OCI-LY3 (cell line): Measurements from ENCODE around the gene PIGL.
A peak's percentile ranks its signal among the peaks of the same experiment; 100 is the strongest.
"Not testable (repeated sequence)": the region's sequence is repeated elsewhere in the genome, so short reads cannot be mapped to it uniquely, and the experiment has no call there.

Experiments
- H2AFZ ChIP-seq: fragments of 200-600, 300-600 bp; shearing (Covaris generic); 2 replicates; pipeline ENCODE4 v1.6.0; 2014; ENCODE audit warnings: antibody characterized with exemption, low read depth, low read length
- H3K27ac ChIP-seq: fragments of 200-600, 300-600 bp; sonication (generic); 2 replicates; pipeline ENCODE4 v1.5.1; 2014; ENCODE audit warnings: mild to moderate bottlenecking, low read length, moderate library complexity, mixed read lengths
- H3K27me3 ChIP-seq: fragments of 200-600, 300-600 bp; sonication (generic); 2 replicates; pipeline ENCODE4 v1.6.1; 2014; ENCODE audit warnings: low read depth, low read length, mixed read lengths
- H3K36me3 ChIP-seq: fragments of 200-600, 300-600 bp; sonication (generic); replicated peaks from 2 replicates; pipeline ENCODE3; 2014; ENCODE audit warnings: low read depth, low read length, mixed read lengths
- H3K4me1 ChIP-seq: fragments of 300-600, 200-600 bp; sonication (generic); 2 replicates; pipeline ENCODE4 v1.6.1; 2014; ENCODE audit warnings: low read length, mixed read lengths
- H3K4me2 ChIP-seq: fragments of 200-600, 300-600 bp; sonication (generic); 2 replicates; pipeline ENCODE4 v1.6.1; 2014; ENCODE audit warnings: low read length, mixed read lengths
- H3K4me3 ChIP-seq: fragments of 300-600, 200-600 bp; sonication (generic); 2 replicates; pipeline ENCODE4 v1.5.1; 2014; ENCODE audit warnings: antibody characterized with exemption, mild to moderate bottlenecking, low read length, moderate library complexity
- H3K79me2 ChIP-seq: fragments of 300-600, 200-600 bp; shearing (Covaris generic); 2 replicates; pipeline ENCODE4 v1.6.1; 2014; ENCODE audit warnings: mild to moderate bottlenecking, low read length, mixed read lengths
- H3K9ac ChIP-seq: fragments of 300-600, 200-600 bp; shearing (Covaris generic); 2 replicates; pipeline ENCODE4 v1.6.0; 2014; ENCODE audit warnings: mild to moderate bottlenecking, low read length, moderate library complexity
- H3K9me3 ChIP-seq: fragments of 200-600, 300-600 bp; shearing (Covaris generic); 2 replicates; pipeline ENCODE4 v1.6.1; 2014; ENCODE audit warnings: low read length, mixed read lengths; ENCODE audit not compliant: insufficient read depth
- H4K20me1 ChIP-seq: fragments of 200-600, 300-600 bp; sonication (generic); 2 replicates; pipeline ENCODE4 v1.6.1; 2016; ENCODE audit warnings: low read length, mixed read lengths; ENCODE audit not compliant: insufficient read depth
- EZH2phosphoT487 ChIP-seq: fragments of 200-600 bp; shearing (Covaris generic); IDR thresholded peaks from 2 replicates; pipeline ENCODE4 v1.6.1; 2018; ENCODE audit warnings: antibody characterized with exemption, mixed run types, low read depth
- TF ChIP-seq, protein P1 (sequence below): fragments of 200-600, 300-600 bp; sonication (generic); IDR thresholded peaks from 2 replicates; pipeline ENCODE4 v1.5.1; 2014; ENCODE audit warnings: antibody characterized with exemption, low read length, low read depth

Gene PIGL

DNA sequence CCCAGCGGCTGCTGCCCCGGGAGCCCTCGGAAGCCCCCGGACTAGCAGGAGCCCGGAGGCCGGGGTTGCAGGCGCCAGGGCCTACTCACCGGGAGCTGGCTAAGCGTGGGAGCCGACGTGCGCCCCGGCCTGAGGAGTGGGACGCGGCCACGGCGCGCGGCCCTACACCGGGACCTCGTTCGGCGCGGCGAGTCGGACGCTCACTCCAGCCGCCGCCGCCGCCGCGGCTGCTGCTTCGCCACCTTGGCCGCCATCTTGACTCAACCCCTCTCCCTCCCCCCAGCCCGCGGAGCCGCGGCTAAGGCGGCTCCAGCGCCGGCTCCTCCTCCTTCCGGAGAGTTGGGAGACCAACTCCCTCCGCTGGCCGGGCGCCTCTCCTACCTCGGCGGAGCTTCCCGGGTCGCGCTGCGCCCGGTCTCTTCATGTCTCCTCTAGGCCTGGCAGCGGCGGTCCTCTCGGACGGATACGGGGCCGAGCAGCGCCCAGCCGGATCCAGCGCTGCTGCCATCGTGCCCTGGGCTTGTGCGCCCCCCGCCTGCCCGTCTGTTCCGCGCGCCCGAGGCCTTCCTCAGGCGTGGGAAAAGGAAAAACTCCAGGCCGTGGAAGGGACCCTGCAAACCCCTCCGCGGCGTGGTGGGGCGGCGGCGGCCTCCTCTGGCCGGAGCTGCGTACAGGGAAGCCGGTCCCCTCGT lies 1.6 kb upstream of the PIGL start, which contains the start of gene NCOR1:
NCOR1 (minus strand) TSS at position 262 of the 692 bp plus-strand sequence. CDS start 20,965 bp downstream, outside the sequence.
- Histone ChIP-seq H3K27me3 (no peaks in the 10 kb centered on the region), H3K9ac (peak within 1 kb of the TSS; percentile 91), H3K9me3 (no peaks in the 10 kb centered on the region), H4K20me1 (peaks cover 21% of the 10 kb centered on the region; the same call in 1 of the 2 replicates), H3K79me2 (peaks cover 84% of the 10 kb centered on the region), H3K4me3 (peak within 1 kb of the TSS; percentile 97), H3K36me3 (no peaks in the 10 kb centered on the region), H3K4me2 (peak within 1 kb of the TSS; percentile 87), H2AFZ (no peak within 1 kb of the TSS; the same call in 1 of the 2 replicates), H3K4me1 (peaks cover 17% of the 10 kb centered on the region; the same call in 1 of the 2 replicates), H3K27ac (peak within 1 kb of the TSS; percentile 87)
- no peak for TF ChIP-seq EZH2phosphoT487
- TF ChIP-seq, protein P1, sequence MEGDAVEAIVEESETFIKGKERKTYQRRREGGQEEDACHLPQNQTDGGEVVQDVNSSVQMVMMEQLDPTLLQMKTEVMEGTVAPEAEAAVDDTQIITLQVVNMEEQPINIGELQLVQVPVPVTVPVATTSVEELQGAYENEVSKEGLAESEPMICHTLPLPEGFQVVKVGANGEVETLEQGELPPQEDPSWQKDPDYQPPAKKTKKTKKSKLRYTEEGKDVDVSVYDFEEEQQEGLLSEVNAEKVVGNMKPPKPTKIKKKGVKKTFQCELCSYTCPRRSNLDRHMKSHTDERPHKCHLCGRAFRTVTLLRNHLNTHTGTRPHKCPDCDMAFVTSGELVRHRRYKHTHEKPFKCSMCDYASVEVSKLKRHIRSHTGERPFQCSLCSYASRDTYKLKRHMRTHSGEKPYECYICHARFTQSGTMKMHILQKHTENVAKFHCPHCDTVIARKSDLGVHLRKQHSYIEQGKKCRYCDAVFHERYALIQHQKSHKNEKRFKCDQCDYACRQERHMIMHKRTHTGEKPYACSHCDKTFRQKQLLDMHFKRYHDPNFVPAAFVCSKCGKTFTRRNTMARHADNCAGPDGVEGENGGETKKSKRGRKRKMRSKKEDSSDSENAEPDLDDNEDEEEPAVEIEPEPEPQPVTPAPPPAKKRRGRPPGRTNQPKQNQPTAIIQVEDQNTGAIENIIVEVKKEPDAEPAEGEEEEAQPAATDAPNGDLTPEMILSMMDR, result no peak

DNA sequence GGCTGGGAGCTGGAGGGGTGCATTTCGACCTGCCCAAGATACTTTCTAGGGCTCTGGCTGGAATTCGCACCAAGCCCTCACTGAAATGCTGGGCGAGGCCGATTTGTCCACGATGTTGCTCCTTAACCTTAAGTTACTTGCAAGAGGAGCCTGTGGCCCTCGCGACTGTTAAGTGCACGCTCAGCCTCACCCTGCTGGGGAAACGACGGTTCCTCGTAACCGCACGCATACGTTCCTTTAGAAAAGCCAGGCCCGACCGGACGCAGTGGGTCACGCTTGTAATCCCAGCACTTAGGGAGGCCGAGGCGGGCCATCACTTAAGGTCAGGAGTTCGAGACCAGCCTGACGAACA lies 1.1 kb upstream of the PIGL start:
- TF ChIP-seq EZH2phosphoT487, result no peak
- TF ChIP-seq, protein P1, result no peak
- Histone ChIP-seq H3K36me3 (no peaks in the 10 kb centered on the region), H3K4me3 (peak overlapping the region; percentile 97), H3K4me1 (peaks cover 17% of the 10 kb centered on the region; the same call in 1 of the 2 replicates), H3K9me3 (no peaks in the 10 kb centered on the region), H3K79me2 (peaks cover 79% of the 10 kb centered on the region), H3K4me2 (peak overlapping the region; percentile 87), H3K27ac (peak overlapping the region; percentile 87), H2AFZ (no peak overlapping the region; the same call in 1 of the 2 replicates), H3K27me3 (no peaks in the 10 kb centered on the region), H4K20me1 (peaks cover 21% of the 10 kb centered on the region; the same call in 1 of the 2 replicates), H3K9ac (peak overlapping the region; percentile 91)

DNA sequence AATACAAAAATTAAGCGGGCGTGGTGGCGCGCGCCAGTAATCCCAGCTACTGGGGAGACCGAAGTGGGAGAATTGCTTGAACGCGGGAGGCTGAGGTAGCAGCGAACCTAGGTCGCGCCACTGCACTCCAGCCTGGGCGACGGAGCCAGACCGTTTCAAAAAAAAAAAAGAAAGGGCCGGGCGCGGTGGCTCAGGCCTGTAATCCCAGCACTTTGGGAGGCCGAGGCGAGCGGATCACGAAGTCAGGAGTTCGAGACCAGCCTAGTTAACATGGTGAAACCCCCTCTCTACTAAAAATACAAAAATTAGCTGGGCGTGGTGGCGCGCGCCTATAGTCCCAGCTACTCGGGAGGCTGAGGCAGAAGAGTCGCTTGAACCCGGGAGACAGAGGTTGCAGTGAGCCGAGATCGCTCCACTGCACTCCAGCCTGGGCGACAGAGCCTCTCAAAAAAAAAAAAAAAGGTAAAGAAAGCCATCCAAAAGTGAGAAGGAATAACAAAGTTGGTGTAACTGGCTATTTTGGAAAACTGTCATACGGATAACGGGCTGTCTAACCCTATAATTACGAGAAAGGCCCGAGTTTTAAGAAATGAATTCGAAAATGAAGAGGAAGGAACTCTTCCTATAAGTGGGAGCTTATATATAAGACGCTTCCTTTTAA lies 539 bp upstream of the PIGL start:
- H3K9ac ChIP-seq, result peak overlapping the region; percentile 91
- peak overlapping the region; percentile 87 for H3K27ac ChIP-seq
- peak overlapping the region; percentile 97 for H3K4me3 ChIP-seq

DNA sequence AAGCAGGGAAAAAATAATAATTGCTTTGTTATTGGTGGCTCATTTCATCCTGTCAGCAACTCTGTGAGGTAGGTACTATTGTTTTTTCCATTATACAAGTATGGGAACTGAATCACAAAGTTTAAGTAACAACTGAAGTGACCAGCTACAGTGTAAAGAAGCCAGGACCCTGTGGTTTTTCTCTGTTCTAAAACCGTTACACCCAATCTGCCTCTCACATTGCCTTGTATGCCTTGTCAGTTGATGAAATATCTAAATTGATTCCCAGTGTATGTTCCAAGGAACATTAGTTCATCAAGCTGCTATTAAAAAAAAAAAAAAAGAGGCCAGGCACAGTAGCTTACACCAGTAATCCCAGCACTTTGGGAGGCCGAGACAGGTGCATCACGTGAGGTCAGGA lies 5.4 kb downstream of the PIGL start:
- H3K4me2 ChIP-seq, result no peak overlapping the region

More for the DNA sequence above, 539 bp upstream of the PIGL start:
- peaks cover 19% of the 10 kb centered on the region; the same call in 1 of the 2 replicates for H4K20me1 ChIP-seq
- not testable (repeated sequence) for H3K9me3 ChIP-seq, H3K36me3 ChIP-seq, H3K27me3 ChIP-seq
- H3K4me2 ChIP-seq, result peak overlapping the region; percentile 87
- peaks cover 74% of the 10 kb centered on the region for H3K79me2 ChIP-seq
- H2AFZ ChIP-seq, result peak overlapping the region; percentile 87; the same call in 1 of the 2 replicates
- peaks cover 17% of the 10 kb centered on the region; the same call in 1 of the 2 replicates for H3K4me1 ChIP-seq

DNA sequence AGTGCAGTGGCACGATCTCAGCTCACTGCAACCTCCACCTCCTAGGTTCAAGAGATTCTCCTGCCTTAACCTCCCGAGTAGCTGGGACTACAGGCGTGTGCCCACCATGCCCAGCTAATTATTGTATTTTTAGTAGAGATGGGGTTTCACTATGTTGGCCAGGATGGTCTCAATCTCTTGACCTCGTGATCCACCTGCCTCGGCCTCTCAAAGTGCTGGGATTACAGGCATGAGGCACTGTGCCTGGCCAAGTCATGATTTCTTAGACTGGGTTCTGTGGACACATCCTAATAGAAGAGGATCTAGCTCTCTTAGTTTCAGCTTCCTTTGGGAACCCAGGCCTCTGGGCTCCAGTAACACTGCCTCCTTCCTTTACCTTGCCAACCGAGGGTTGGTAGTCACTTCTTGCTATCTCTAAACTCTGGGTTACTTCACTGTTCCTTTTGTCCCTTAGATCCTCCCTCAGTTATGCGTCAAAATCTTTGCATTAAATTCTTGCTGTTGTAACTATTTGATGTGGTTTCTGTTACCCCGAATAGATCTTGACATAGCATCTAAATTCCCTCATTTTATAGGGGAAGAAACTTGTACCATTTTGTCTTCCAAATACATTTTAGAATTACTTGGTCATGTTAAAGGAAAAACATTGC lies 13.0 kb downstream of the PIGL start:
- H2AFZ ChIP-seq, H3K4me3 ChIP-seq, H3K4me1 ChIP-seq, H3K9me3 ChIP-seq, H4K20me1 ChIP-seq, H3K9ac ChIP-seq, H3K79me2 ChIP-seq, H3K36me3 ChIP-seq, H3K27me3 ChIP-seq, H3K27ac ChIP-seq, H3K4me2 ChIP-seq: not testable (repeated sequence)

More for the DNA sequence above, 5.4 kb downstream of the PIGL start:
- Histone ChIP-seq H2AFZ (no peak overlapping the region), H3K4me1 (peaks cover 7% of the 10 kb centered on the region; the same call in 1 of the 2 replicates), H3K27ac (no peak overlapping the region), H3K9me3 (no peaks in the 10 kb centered on the region), H3K79me2 (peaks cover 18% of the 10 kb centered on the region), H3K27me3 (no peaks in the 10 kb centered on the region), H3K9ac (no peak overlapping the region), H4K20me1 (no peaks in the 10 kb centered on the region), H3K4me3 (no peak overlapping the region), H3K36me3 (no peaks in the 10 kb centered on the region)
- no peak for TF ChIP-seq EZH2phosphoT487
- TF ChIP-seq, protein P1, result no peak
